Parathyroid adenoma (tissue), 2 donors: ENCODE measurements around the gene CAPN15.

ENCODE experiments used
- H2AFZ ChIP-seq: fragments of 300-600 bp; sonication (generic); one replicate; pipeline ENCODE4 v1.7.0; 2017; ENCODE audit warnings: antibody characterized with exemption, mild to moderate bottlenecking
- H3K27ac ChIP-seq: fragments of 300-600 bp; sonication (generic); one replicate; pipeline ENCODE4 v1.7.0; 2017
- H3K27me3 ChIP-seq: fragments of 300-600 bp; sonication (generic); one replicate; pipeline ENCODE4 v1.7.0; 2017; ENCODE audit warnings: low read length; ENCODE audit not compliant: control insufficient read depth, insufficient read depth
- H3K36me3 ChIP-seq: fragments of 300-600 bp; sonication (generic); one replicate; pipeline ENCODE4 v1.7.0; 2017; ENCODE audit warnings: low read length; ENCODE audit not compliant: control insufficient read depth, insufficient read depth
- H3K4me1 ChIP-seq: fragments of 300-600 bp; sonication (generic); one replicate; pipeline ENCODE4 v1.7.0; 2017; ENCODE audit warnings: control low read depth
- H3K4me2 ChIP-seq: fragments of 300-600 bp; sonication (generic); one replicate; pipeline ENCODE4 v1.7.0; 2017; ENCODE audit warnings: low read length
- H3K4me3 ChIP-seq: fragments of 300-600 bp; sonication (generic); one replicate; pipeline ENCODE4 v1.7.0; 2017; ENCODE audit warnings: low read depth, low read length
- H3K79me2 ChIP-seq: fragments of 300-600 bp; sonication (generic); one replicate; pipeline ENCODE4 v1.7.0; 2017; ENCODE audit warnings: control low read depth
- H3K9ac ChIP-seq: fragments of 300-600 bp; sonication (generic); one replicate; pipeline ENCODE4 v1.7.0; 2017; ENCODE audit warnings: mild to moderate bottlenecking
- H3K9me3 ChIP-seq: fragments of 300-600 bp; sonication (generic); one replicate; pipeline ENCODE4 v1.7.0; 2017; ENCODE audit warnings: low read length; ENCODE audit not compliant: control insufficient read depth
- TF ChIP-seq, protein P1 (sequence below): fragments of 300-600 bp; sonication (generic); IDR thresholded peaks from one replicate; pipeline ENCODE4 v1.7.0; 2017; ENCODE audit warnings: antibody characterized with exemption, mild to moderate bottlenecking
- donor health status: primary hyperparathyroidism.

The CAPN15 gene

DNA sequence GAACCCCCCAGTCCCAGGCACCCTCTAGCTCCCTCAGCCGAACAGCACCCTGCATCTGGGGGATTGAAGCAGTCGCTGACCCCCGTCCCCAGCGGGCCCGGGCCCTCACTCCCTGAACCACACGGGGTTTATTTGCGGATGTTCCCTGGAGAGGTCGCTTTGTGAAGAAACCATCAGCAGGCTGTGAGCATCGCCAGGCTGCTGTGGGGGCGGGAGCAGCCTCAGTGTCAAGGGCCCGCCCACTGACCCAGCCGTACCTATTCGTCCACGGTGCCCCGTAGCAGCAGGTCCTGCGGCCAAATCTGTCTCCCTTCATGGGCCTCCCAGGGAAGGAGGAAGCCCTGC lies 55.9 kb downstream of the CAPN15 start:
- Histone ChIP-seq H3K27me3 (no peaks in the 10 kb centered on the region), H3K4me2 (no peak overlapping the region), H3K79me2 (no peaks in the 10 kb centered on the region), H3K36me3 (no peaks in the 10 kb centered on the region), H3K9me3 (no peaks in the 10 kb centered on the region), H3K4me1 (peaks cover 18% of the 10 kb centered on the region), H2AFZ (no peak overlapping the region), H3K9ac (no peak overlapping the region), H3K27ac (no peak overlapping the region), H3K4me3 (no peak overlapping the region)
- TF ChIP-seq, protein P1, sequence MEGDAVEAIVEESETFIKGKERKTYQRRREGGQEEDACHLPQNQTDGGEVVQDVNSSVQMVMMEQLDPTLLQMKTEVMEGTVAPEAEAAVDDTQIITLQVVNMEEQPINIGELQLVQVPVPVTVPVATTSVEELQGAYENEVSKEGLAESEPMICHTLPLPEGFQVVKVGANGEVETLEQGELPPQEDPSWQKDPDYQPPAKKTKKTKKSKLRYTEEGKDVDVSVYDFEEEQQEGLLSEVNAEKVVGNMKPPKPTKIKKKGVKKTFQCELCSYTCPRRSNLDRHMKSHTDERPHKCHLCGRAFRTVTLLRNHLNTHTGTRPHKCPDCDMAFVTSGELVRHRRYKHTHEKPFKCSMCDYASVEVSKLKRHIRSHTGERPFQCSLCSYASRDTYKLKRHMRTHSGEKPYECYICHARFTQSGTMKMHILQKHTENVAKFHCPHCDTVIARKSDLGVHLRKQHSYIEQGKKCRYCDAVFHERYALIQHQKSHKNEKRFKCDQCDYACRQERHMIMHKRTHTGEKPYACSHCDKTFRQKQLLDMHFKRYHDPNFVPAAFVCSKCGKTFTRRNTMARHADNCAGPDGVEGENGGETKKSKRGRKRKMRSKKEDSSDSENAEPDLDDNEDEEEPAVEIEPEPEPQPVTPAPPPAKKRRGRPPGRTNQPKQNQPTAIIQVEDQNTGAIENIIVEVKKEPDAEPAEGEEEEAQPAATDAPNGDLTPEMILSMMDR, result no peak

DNA sequence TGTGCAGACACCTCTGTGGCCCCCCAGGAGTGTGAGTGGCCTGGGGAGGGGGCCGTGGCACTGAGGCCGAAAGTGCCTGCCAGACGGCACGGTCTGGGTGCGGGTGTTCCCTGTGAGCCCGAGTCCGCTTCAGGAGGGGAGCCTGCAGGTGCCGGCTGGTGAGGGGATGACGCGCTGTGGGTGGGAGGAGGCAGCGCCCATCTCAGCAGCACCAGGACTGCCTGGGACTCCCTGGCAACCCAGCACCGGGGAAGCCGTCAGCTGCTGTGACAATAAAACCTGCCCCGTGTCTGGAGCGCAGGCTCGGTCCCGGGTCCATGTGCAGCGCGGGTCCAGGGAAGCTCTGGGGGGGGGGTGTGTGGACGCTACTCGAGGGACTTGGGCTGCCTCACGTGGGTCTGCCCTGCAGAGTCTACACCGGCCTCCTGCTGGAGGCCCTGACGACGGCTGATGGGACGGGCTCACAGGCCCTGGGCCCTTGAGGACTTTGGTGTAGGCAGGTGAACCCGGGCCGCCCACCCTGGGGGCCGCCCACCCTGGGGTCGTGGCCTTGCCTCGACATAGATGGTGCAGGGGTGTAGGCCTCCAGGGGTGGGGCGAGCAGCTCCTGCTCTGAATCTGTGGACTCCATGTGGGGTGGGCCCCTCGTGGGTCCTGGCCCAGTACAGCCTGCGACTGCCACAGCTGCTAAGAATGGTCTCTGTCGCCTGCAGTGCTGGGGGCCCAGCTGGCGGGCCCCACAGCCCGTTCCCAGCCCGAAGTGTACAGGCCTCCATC lies 56.5 kb downstream of the CAPN15 start:
- H3K36me3 ChIP-seq, result no peaks in the 10 kb centered on the region
- H3K4me2 ChIP-seq, result no peak overlapping the region
- H2AFZ ChIP-seq, result no peak overlapping the region
- H3K79me2 ChIP-seq, result no peaks in the 10 kb centered on the region
- H3K27ac ChIP-seq, result no peak overlapping the region
- TF ChIP-seq, protein P1, result no peak
- no peaks in the 10 kb centered on the region for H3K27me3 ChIP-seq
- H3K4me3 ChIP-seq, result no peak overlapping the region
- no peaks in the 10 kb centered on the region for H3K9me3 ChIP-seq
- peaks cover 18% of the 10 kb centered on the region for H3K4me1 ChIP-seq
- H3K9ac ChIP-seq, result no peak overlapping the region

DNA sequence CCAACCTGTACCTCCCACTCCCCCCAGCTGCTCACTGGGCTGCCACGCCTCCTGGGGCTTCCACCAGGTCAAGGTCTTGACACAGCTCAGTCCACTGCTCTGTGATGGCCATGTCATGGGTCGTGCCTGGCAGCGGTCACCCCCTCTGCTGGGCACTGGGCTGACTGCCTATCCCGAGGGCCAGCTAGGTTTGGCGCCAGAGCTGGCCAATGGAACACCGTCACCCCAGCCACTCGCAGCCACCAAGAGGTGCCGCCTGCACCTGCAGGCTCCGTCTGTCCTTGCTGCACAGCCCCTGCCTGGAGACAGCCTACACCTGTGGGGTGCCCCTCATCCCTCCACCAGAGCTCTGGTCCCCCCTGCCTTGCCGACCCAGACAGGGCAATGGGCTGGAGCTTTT lies 57.8 kb downstream of the CAPN15 start:
- no peak overlapping the region for H3K4me2 ChIP-seq
- H2AFZ ChIP-seq, result no peak overlapping the region
- peaks cover 2% of the 10 kb centered on the region for H3K79me2 ChIP-seq
- no peaks in the 10 kb centered on the region for H3K9me3 ChIP-seq
- H3K4me1 ChIP-seq, result peaks cover 18% of the 10 kb centered on the region
- no peak overlapping the region for H3K27ac ChIP-seq
- no peak overlapping the region for H3K9ac ChIP-seq
- no peaks in the 10 kb centered on the region for H3K27me3 ChIP-seq
- no peak overlapping the region for H3K4me3 ChIP-seq
- TF ChIP-seq, protein P1, result peak; percentile 47
- H3K36me3 ChIP-seq, result no peaks in the 10 kb centered on the region

DNA sequence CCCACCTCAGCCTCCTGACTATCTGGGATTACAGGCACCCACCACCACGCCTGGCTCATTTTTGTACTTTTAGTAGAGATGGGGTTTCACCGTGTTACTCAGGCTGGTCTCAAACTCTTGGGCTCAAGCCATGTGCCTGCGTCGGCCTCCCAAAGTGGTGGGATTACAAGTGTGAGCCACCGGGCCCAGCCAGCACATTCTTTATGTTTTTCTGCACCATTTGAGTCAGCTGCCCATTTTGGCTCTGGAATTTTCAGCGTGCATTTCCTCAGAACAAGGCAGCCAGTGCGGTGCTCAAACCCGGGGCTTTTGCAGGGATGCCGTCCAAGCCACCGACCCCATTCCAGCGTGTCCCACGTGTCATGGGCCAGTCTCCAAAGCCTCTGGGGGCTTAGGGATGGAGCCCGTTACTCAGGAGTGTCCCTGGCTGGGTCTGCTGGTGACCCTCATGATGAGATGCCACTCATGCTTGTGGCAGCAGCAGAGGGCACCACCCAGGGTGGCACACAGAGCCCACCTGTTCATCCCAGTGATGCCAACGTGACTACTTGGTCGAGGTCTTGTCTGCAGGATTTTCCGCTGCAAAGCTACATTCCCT lies 58.6 kb downstream of the CAPN15 start:
- H3K9ac ChIP-seq, result no peak overlapping the region
- H3K79me2 ChIP-seq, result peaks cover 4% of the 10 kb centered on the region
- no peak overlapping the region for H3K4me2 ChIP-seq
- no peak overlapping the region for H3K27ac ChIP-seq
- H3K4me3 ChIP-seq, result no peak overlapping the region
- H3K27me3 ChIP-seq, result no peaks in the 10 kb centered on the region
- H2AFZ ChIP-seq, result no peak overlapping the region
- peaks cover 22% of the 10 kb centered on the region for H3K4me1 ChIP-seq
- TF ChIP-seq, protein P1, result no peak
- no peaks in the 10 kb centered on the region for H3K36me3 ChIP-seq
- no peaks in the 10 kb centered on the region for H3K9me3 ChIP-seq
